Osteoblast (primary cell): ENCODE data around the gene KLRD1. TPM values are rescaled to one million over a fixed set of nuclear protein-coding genes. Genes with fewer than 3 reads are reported as not detected.
"Not testable (repeated sequence)": the region's sequence is repeated elsewhere in the genome, so short reads cannot be mapped to it uniquely, and the experiment has no call there.

Source experiments
- DNase-seq: peaks from one replicate; pipeline ENCODE4 v3.0.0; 2011; ENCODE audit warnings: low spot score, mixed read lengths; ENCODE audit not compliant: insufficient read length; ENCODE audit errors: missing footprints
- H2AFZ ChIP-seq: 2 replicates; pipeline ENCODE4 v1.6.0; 2011; ENCODE audit warnings: mild to moderate bottlenecking, low read length
- H3K27ac ChIP-seq: 2 replicates; pipeline ENCODE4 v1.5.1; 2011; ENCODE audit warnings: mild to moderate bottlenecking, low read depth, low read length, moderate library complexity
- H3K27me3 ChIP-seq: 2 replicates; pipeline ENCODE4 v1.6.0; 2012; ENCODE audit warnings: mild to moderate bottlenecking, control low read depth, inconsistent platforms, low read length, moderate library complexity; ENCODE audit not compliant: insufficient read depth
- H3K36me3 ChIP-seq: 2 replicates; pipeline ENCODE4 v1.5.1; 2011; ENCODE audit warnings: mild to moderate bottlenecking, low read length, control low read depth, moderate library complexity; ENCODE audit not compliant: insufficient read depth
- H3K4me1 ChIP-seq: 2 replicates; pipeline ENCODE4 v1.5.1; 2011; ENCODE audit warnings: mild to moderate bottlenecking, low read length, control low read depth, moderate library complexity; ENCODE audit not compliant: insufficient read depth
- H3K4me2 ChIP-seq: 2 replicates; pipeline ENCODE4 v1.6.0; 2011; ENCODE audit warnings: mild to moderate bottlenecking, low read length; ENCODE audit not compliant: insufficient read depth
- H3K4me3 ChIP-seq: fragments of 200-600 bp; sonication (generic); 3 replicates; pipeline ENCODE4 v1.5.1; 2012; ENCODE audit warnings: mild to moderate bottlenecking, low read length, inconsistent platforms; ENCODE audit not compliant: insufficient read depth
- H3K79me2 ChIP-seq: 2 replicates; pipeline ENCODE4 v1.6.0; 2012; ENCODE audit warnings: mild to moderate bottlenecking, low read length, control low read depth, inconsistent platforms; ENCODE audit not compliant: insufficient read depth
- H3K9me3 ChIP-seq: 2 replicates; pipeline ENCODE4 v1.5.1; 2011; ENCODE audit warnings: low read depth, low read length, control low read depth
- H4K20me1 ChIP-seq: 2 replicates; pipeline ENCODE4 v1.6.0; 2012; ENCODE audit warnings: mild to moderate bottlenecking, low read length, control low read depth; ENCODE audit not compliant: insufficient read depth
- CTCF ChIP-seq: IDR thresholded peaks from 2 replicates; pipeline ENCODE4 v1.5.1; 2011; ENCODE audit warnings: mild to moderate bottlenecking, low read depth, low read length, moderate library complexity; ENCODE audit errors: extremely low read depth
- total RNA-seq: library from RNA; depleted of rRNA; stranded (reverse); fragments of >200 nt; gene quantifications from 2 replicates; pipeline ENCODE4 v1.2.3, GENCODE V29; 2012

Gene KLRD1
- total RNA-seq, 1 donor: 0.36 TPM

DNA sequence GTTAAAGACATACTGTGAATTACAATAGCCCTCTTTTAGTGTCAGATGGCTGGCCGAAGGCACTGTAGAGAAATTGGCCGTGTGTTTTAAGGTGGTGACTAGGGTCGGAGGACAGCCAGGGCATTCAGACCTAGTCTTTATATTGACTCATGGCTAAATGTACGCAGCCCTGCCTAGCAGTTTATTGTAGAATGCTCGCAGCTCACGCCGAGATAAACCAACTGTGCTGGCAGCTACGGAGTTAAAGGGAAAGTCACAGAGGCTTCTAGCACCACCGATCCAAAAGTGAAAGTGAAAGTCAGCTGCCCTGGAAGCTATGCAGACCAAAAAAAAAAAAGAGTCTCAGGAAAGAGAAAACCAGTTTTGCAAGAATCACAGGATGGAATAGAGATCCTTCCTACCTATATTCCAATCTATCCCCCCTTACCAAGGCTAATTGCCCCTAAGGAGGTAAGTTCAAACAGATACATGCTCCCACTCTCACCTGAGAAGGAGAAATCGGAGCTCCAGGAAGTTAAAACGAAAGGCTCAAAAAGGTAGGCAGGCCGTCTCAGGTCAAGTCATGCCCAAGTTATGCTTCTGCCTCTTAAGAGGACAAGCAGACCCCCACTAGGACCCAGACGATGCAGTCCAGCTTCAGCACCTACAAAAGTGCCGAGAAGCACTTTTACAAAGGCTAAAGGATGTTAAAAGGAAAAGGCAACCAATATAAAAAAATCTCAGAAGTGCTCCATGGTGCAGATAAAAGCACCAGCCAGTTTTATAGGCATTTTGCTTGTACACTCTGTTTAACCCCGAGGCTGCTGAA, 57.3 kb downstream of the KLRD1 start:
- Histone ChIP-seq H2AFZ (peak overlapping the region; percentile 99), H3K27ac (peak overlapping the region; percentile 55), H3K4me2 (peak overlapping the region; percentile 93), H4K20me1 (no peaks in the 10 kb centered on the region), H3K4me3 (peak overlapping the region; percentile 77), H3K79me2 (no peaks in the 10 kb centered on the region), H3K36me3 (no peaks in the 10 kb centered on the region), H3K4me1 (peaks cover 50% of the 10 kb centered on the region), H3K9me3 (no peaks in the 10 kb centered on the region), H3K27me3 (no peaks in the 10 kb centered on the region)
- TF ChIP-seq CTCF: no peak
- DNase-seq: no peak

GRCh38 chr12:10365696-10366405, 58.2 kb downstream of the KLRD1 start:
- H3K79me2 ChIP-seq: no peaks in the 10 kb centered on the region
- DNase-seq: no peak
- peaks cover 50% of the 10 kb centered on the region for H3K4me1 ChIP-seq
- no peaks in the 10 kb centered on the region for H3K27me3 ChIP-seq
- no peaks in the 10 kb centered on the region for H3K36me3 ChIP-seq
- H3K4me2 ChIP-seq: peak overlapping the region; percentile 93
- TF ChIP-seq CTCF: peak; percentile 21
- H4K20me1 ChIP-seq: no peaks in the 10 kb centered on the region
- no peaks in the 10 kb centered on the region for H3K9me3 ChIP-seq
- peak overlapping the region; percentile 99 for H2AFZ ChIP-seq
- peak overlapping the region; percentile 77 for H3K4me3 ChIP-seq
- peak overlapping the region; percentile 55 for H3K27ac ChIP-seq

DNA sequence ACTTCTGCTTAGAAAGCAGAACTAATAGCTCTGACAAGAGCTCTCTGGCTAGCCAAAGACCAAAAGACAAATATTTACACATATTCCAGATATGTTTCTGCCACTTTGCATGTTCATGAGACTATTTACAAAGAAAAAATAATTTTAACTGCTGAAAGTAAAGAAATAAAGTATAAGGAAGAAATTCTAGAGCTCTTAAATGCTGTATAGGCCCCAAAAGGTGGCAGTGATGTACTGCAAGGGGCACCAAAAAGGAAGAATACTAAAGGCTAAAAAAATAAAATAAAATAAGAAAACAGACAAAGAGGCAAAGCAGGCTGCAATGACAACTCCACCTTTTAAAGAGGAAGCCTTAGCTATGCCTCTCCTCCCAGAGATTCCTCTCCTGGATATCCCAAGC, 59.2 kb downstream of the KLRD1 start:
- Histone ChIP-seq H3K4me3 (no peak overlapping the region), H4K20me1 (no peaks in the 10 kb centered on the region), H3K79me2 (no peaks in the 10 kb centered on the region), H3K4me2 (no peak overlapping the region), H3K4me1 (peaks cover 40% of the 10 kb centered on the region), H3K9me3 (no peaks in the 10 kb centered on the region), H3K36me3 (no peaks in the 10 kb centered on the region), H3K27ac (no peak overlapping the region), H3K27me3 (no peaks in the 10 kb centered on the region), H2AFZ (no peak overlapping the region)
- peak; percentile 63 for DNase-seq
- TF ChIP-seq CTCF: peak; percentile 63

GRCh38 chr12:10367714-10368113, 60.0 kb downstream of the KLRD1 start:
- H3K9me3 ChIP-seq, H3K27ac ChIP-seq, H2AFZ ChIP-seq, H3K27me3 ChIP-seq, H3K4me2 ChIP-seq, H3K4me3 ChIP-seq, H3K79me2 ChIP-seq, DNase-seq, H4K20me1 ChIP-seq, H3K36me3 ChIP-seq: not testable (repeated sequence)
- H3K4me1 ChIP-seq: peaks cover 34% of the 10 kb centered on the region
